IPS-18a (cell line): ENCODE measurements around the gene DDX1.

Experiments
- H3K27ac ChIP-seq: one replicate; pipeline ENCODE4 v1.5.1; 2013; ENCODE audit warnings: low read length
- H3K27me3 ChIP-seq: one replicate; pipeline ENCODE4 v1.6.1; 2013; ENCODE audit warnings: mild to moderate bottlenecking, low read length; ENCODE audit not compliant: control insufficient read depth, insufficient read depth
- H3K36me3 ChIP-seq: one replicate; pipeline ENCODE4 v1.6.1; 2013; ENCODE audit warnings: low read depth, low read length; ENCODE audit not compliant: control insufficient read depth
- H3K4me1 ChIP-seq: one replicate; pipeline ENCODE4 v1.6.1; 2013; ENCODE audit warnings: low read depth, low read length; ENCODE audit not compliant: control insufficient read depth
- H3K4me3 ChIP-seq: one replicate; pipeline ENCODE4 v1.5.1; 2013; ENCODE audit warnings: low read length
- H3K9ac ChIP-seq: one replicate; pipeline ENCODE4 v1.6.1; 2013; ENCODE audit warnings: mild to moderate bottlenecking, low read length, moderate library complexity
- H3K9me3 ChIP-seq: one replicate; pipeline ENCODE4 v1.6.1; 2013; ENCODE audit warnings: low read depth, low read length; ENCODE audit not compliant: control insufficient read depth

The DDX1 gene

DNA sequence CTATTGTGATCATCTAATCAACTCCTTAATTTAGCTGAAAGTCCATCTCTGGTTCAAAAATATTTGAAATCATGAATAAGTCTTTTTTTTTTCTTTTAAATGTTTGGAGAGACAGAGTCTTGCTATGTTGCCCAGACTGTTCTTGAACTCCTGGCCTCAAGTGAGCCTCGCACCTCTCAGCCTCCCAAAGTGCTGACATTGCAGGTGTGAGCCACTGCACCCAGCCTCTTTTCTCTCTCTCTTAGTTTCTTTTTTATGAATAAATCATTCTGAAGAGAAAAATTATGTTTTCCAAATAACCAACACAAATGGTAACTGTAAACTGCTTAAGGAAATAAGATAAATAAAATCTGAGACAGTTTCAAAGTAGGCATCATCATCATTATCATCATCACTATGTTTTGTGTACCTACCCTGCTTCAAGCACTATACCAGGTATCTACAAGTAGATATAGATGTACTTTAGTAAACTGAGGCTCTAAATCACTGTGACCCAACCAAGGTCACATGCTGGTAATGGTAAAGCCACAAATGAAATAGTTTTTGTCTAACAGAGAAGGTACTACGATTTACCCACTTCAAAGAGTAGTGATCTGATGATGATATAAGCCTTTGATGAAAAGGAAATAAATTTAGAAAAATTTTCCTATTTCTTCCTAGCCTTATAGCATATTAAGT, 25.5 kb upstream of the DDX1 start:
- no peaks in the 10 kb centered on the region for H3K27me3 ChIP-seq
- H3K36me3 ChIP-seq, result no peaks in the 10 kb centered on the region
- no peak overlapping the region for H3K4me3 ChIP-seq
- peaks cover 12% of the 10 kb centered on the region for H3K4me1 ChIP-seq
- H3K9me3 ChIP-seq, result no peaks in the 10 kb centered on the region
- no peak overlapping the region for H3K27ac ChIP-seq
- no peak overlapping the region for H3K9ac ChIP-seq

DNA sequence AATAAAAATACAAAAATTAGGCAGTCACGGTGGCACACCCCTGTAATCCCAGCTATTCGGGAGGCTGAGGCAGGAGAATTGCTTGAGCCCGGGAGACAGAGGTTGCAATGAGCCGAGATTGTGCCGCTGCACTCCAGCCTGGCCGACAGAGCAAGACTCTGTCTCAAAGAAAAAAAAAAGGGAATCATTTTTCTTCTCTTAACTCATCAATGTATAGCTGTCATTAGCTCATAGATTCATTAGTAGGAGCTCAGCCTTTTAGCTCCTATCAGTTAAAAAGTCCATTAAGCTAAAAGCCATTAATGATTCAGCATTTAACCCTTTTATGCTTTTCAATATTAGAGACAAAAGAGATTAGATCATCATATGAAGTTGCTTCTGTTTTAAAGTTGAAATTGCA, 24.8 kb upstream of the DDX1 start:
- Histone ChIP-seq H3K36me3 (no peaks in the 10 kb centered on the region), H3K4me3 (no peak overlapping the region), H3K9me3 (no peaks in the 10 kb centered on the region), H3K4me1 (peaks cover 5% of the 10 kb centered on the region), H3K9ac (no peak overlapping the region), H3K27ac (no peak overlapping the region), H3K27me3 (no peaks in the 10 kb centered on the region)

DNA sequence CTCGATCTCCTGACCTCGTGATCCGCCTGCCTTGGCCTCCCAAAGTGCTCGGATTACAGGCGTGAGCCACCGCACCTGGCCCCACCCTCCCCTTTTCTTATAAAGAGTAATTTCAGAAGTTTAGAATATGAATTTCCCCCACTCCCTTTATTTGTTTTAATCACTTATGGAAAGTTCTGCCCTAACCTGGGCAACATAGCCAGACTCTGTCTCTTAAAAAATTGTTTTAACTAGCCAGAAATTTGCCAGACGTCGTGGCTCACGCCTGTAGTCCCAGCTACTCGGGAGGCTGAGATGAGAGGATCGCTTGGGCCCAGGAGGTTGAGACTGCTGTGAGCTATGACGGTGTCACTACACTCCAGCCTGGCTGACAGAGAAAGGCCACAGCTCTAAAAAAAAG, 22.8 kb upstream of the DDX1 start:
- Histone ChIP-seq H3K4me1 (no peaks in the 10 kb centered on the region), H3K36me3 (no peaks in the 10 kb centered on the region), H3K4me3 (no peak overlapping the region), H3K9ac (no peak overlapping the region), H3K27me3 (no peaks in the 10 kb centered on the region), H3K27ac (no peak overlapping the region), H3K9me3 (no peaks in the 10 kb centered on the region)

DNA sequence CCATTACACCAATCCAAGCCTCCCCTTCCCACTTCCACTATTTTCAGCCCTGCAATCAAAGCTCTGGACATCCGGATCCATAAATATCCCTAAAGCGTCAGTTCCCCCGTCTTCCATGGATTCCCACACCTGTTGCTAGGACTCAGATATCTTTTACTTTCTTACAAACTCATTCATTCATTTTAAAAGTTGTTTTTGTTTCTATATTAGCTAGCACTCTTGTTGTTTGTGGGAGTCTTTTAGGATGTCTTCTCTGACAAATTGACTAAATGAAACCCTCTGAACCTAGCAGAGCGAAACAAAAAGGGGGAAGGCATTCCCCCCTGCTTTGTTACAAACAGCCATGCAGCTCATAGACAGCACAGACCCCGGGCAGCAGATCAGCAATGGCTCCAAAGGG, 21.6 kb upstream of the DDX1 start:
- H3K27me3 ChIP-seq, result no peaks in the 10 kb centered on the region
- H3K4me1 ChIP-seq, result no peaks in the 10 kb centered on the region
- no peak overlapping the region for H3K4me3 ChIP-seq
- H3K9me3 ChIP-seq, result no peaks in the 10 kb centered on the region
- no peak overlapping the region for H3K27ac ChIP-seq
- no peaks in the 10 kb centered on the region for H3K36me3 ChIP-seq
- H3K9ac ChIP-seq, result no peak overlapping the region

DNA sequence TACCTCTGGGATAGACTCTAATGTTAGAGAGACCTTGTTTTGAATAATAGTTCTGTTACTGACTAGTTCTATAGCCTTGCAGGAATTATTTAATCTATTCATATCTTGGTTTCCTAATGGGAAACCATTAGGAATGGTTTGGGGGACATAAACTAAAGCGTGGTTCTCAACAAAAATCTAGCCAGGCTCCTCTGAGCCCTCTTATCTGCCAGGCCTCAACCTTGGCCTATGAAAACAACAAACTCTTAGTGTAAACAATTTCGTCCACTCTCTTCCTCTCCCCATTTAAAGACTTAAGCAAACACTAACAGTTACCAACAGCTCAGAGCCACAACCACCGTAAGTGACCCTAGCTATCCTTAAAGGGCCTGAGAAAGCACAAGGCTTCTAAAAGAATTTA, 19.9 kb upstream of the DDX1 start:
- Histone ChIP-seq H3K9me3 (no peaks in the 10 kb centered on the region), H3K36me3 (no peaks in the 10 kb centered on the region), H3K9ac (no peak overlapping the region), H3K27me3 (no peaks in the 10 kb centered on the region), H3K4me1 (no peaks in the 10 kb centered on the region), H3K27ac (no peak overlapping the region), H3K4me3 (no peak overlapping the region)

DNA sequence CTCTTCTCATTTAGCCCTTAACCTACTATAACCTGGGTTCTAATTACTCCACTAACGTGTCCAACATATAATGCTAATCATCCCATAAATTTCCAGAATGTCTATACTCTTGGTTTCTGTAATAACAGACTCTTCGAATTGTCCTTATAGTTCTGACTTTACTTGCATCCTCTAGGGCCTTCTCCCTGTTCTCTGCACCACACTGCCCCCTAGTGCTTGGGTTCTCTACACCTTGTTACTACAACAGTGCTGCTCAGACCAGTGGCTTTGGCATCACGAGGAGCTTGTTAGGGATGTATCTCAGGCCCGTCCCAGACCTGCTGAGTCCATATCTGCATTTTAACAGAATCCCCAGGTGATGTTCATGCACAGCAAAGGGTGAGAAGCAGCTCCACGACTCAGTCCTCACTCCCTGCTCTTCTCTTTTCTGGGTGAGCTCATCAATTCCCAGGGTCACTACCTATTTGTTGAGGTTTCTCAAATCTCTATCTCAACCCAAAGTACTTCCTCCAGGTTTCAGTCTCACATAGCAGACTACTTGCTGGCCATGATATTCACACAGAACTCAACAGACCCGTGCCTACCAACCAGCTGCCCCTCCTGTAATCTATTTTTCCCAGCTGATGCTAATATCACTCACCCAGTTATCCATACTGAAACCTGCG, 14.5 kb upstream of the DDX1 start:
- no peak overlapping the region for H3K9ac ChIP-seq
- no peak overlapping the region for H3K27ac ChIP-seq
- H3K36me3 ChIP-seq, result no peaks in the 10 kb centered on the region
- H3K4me1 ChIP-seq, result peaks cover 3% of the 10 kb centered on the region
- H3K4me3 ChIP-seq, result no peak overlapping the region
- no peaks in the 10 kb centered on the region for H3K27me3 ChIP-seq
- no peaks in the 10 kb centered on the region for H3K9me3 ChIP-seq

DNA sequence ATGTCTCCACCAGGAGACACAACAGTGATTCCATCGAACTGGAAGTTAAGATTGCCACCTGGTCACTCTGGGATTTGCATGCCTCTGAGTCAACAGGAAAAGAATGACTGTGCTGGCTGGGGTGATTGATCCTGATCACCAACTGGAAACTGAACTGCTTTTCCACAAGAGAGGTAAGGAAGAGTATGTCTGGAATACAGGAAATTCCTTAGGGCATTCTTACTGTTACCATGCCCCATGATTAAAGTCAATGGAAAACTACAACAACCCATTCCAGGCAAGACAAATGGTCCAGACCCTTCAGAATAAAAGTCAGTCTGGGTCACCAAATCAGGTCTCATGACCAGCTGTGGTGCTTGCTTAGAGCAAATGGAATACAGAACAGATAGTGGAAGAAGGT, 12.0 kb upstream of the DDX1 start:
- H3K36me3 ChIP-seq, result no peaks in the 10 kb centered on the region
- H3K9ac ChIP-seq, result no peak overlapping the region
- H3K27me3 ChIP-seq, result no peaks in the 10 kb centered on the region
- H3K4me1 ChIP-seq, result peaks cover 3% of the 10 kb centered on the region
- H3K4me3 ChIP-seq, result no peak overlapping the region
- H3K27ac ChIP-seq, result no peak overlapping the region
- H3K9me3 ChIP-seq, result no peaks in the 10 kb centered on the region

DNA sequence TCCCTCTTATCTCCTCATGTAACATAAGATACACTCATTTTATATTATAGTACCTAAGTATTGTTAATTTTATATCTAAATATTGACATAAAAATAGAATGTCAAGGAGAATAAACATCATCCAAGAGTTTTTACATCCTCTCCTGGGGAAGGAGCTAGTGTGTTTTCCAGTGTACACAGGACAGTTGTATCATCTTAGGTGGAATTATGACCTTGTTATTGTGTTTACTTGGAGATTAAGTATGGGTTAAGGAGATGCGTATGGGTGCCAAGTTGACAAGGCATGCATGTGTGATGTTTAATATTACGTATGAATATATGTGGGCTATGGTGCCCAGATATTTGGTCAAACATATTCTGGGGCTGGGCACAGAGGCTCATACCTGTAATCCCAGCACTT, 11.2 kb upstream of the DDX1 start:
- H3K4me3 ChIP-seq, result no peak overlapping the region
- no peaks in the 10 kb centered on the region for H3K36me3 ChIP-seq
- H3K27me3 ChIP-seq, result no peaks in the 10 kb centered on the region
- no peak overlapping the region for H3K27ac ChIP-seq
- peaks cover 3% of the 10 kb centered on the region for H3K4me1 ChIP-seq
- no peak overlapping the region for H3K9ac ChIP-seq
- no peaks in the 10 kb centered on the region for H3K9me3 ChIP-seq

DNA sequence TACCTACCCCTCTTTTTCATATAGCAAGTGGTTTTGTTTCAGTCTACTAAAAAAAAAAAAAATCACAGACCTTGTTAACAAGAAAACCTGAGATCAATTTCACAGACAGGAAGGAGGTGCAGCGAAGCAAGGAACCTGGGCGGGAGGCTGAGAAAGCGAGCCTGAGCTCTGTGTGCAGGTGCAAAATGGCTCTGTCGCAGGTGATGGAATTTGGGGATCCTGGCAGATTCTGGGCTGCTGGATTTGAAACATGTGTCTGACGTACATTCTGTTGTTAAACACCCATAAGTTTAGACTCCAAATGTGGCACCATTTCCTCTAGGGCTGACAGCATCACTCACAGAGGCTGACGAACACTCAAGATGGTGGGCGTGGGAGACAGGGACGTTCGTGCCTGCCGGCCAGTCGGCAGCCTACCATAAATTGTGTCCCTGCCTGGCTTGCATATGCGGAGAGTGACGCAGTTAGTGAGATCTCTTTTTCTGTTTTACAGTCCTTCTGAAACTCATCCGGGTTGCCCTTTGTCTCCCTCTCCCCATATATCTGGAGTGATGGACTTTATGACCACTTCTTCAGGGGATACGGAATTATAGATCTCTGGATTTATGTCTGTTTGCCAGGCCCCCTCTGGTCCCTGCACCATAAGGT, 8.8 kb upstream of the DDX1 start:
- no peaks in the 10 kb centered on the region for H3K4me1 ChIP-seq
- H3K27ac ChIP-seq, result no peak overlapping the region
- H3K27me3 ChIP-seq, result no peaks in the 10 kb centered on the region
- H3K9ac ChIP-seq, result no peak overlapping the region
- H3K4me3 ChIP-seq, result no peak overlapping the region
- no peaks in the 10 kb centered on the region for H3K36me3 ChIP-seq
- no peaks in the 10 kb centered on the region for H3K9me3 ChIP-seq

DNA sequence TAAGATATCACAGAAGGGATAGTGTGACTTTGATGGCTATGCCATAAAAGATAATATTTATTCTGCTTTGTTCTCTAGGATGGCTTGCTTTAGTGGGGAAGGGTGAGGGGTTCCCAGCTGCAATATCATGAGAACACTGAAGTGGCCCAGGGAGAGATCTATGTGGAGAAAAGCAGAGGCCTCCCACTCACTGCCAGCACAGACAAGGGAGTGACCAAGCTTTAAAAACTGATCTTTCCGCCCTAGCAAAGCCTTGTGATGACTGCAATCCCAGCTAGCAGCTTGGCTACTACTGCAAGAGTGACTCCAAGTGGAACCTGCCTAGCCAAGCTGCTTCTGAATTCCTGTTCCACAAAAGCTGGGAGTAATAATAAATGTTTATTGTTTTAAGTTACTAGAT, 7.8 kb upstream of the DDX1 start:
- Histone ChIP-seq H3K27ac (no peak overlapping the region), H3K4me3 (no peak overlapping the region), H3K27me3 (no peaks in the 10 kb centered on the region), H3K9ac (no peak overlapping the region), H3K36me3 (no peaks in the 10 kb centered on the region), H3K4me1 (no peaks in the 10 kb centered on the region), H3K9me3 (no peaks in the 10 kb centered on the region)

DNA sequence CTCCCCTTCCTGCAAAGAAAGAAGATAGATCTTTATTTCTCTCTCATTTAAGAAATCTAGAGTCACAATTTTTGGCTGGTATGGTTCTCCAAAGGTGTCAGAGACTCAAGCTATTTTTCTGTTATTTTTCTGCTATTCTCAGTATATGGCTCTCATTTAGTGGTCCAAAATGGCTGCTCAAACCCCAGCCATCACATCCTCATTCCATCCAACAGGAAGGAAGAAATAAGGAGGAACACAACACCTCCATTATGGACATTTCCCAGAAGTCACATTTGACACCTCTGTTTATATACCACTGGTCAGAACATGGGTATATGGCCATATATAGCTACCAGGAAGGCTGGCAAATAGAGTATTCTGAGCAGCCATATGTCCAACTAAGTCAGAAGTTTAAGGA, 7.4 kb upstream of the DDX1 start:
- Histone ChIP-seq H3K4me3 (no peak overlapping the region), H3K27ac (no peak overlapping the region), H3K36me3 (no peaks in the 10 kb centered on the region), H3K9me3 (no peaks in the 10 kb centered on the region), H3K27me3 (no peaks in the 10 kb centered on the region), H3K4me1 (no peaks in the 10 kb centered on the region), H3K9ac (no peak overlapping the region)
